HEK293T (cell line): ENCODE data around the gene PAQR8.

Experiments
- CTCF ChIA-PET: fragments of 350-600 bp; formaldehyde crosslinking; extraction: SDS; loops from one replicate; lab custom pipeline; 2021; ENCODE audit warnings: antibody characterized with exemption, inconsistent platforms; lab: Yijun Ruan, JAX
- POLR2A ChIA-PET: fragments of 350-600 bp; formaldehyde crosslinking; extraction: SDS; loops from one replicate; lab custom pipeline; 2020; ENCODE audit warnings: antibody characterized with exemption, inconsistent platforms; lab: Yijun Ruan, JAX
- DNase-seq: peaks from one replicate; pipeline ENCODE4 v3.0.0; 2012; ENCODE audit warnings: mixed read lengths; ENCODE audit errors: extremely low spot score
- ARNT ChIP-seq: fragments of 450-650 bp; IDR thresholded peaks from 2 replicates; pipeline ENCODE4 v1.6.1; 2017; ENCODE audit warnings: mild to moderate bottlenecking
- BHLHE40 ChIP-seq: fragments of 450-650 bp; IDR thresholded peaks from 2 replicates; pipeline ENCODE4 v1.6.1; 2016; ENCODE audit warnings: mild to moderate bottlenecking, moderate library complexity, borderline replicate concordance
- CTBP1 ChIP-seq: fragments of 450-650 bp; IDR thresholded peaks from 2 replicates; pipeline ENCODE4 v1.6.1; 2016; ENCODE audit warnings: borderline replicate concordance
- ELF4 ChIP-seq: fragments of 450-650 bp; IDR thresholded peaks from 2 replicates; pipeline ENCODE4 v1.6.1; 2017; ENCODE audit warnings: antibody characterized with exemption
- FOXA1 ChIP-seq: fragments of 450-650 bp; IDR thresholded peaks from 2 replicates; pipeline ENCODE4 v1.6.1; 2016; ENCODE audit warnings: mild to moderate bottlenecking
- FOXK2 ChIP-seq: fragments of 450-650 bp; IDR thresholded peaks from 2 replicates; pipeline ENCODE4 v1.6.1; 2016; ENCODE audit warnings: mild to moderate bottlenecking
- FOXM1 ChIP-seq: fragments of 450-650 bp; IDR thresholded peaks from 2 replicates; pipeline ENCODE4 v1.6.1; 2017; ENCODE audit warnings: mild to moderate bottlenecking, borderline replicate concordance
- HDGF ChIP-seq: fragments of 450-650 bp; IDR thresholded peaks from 2 replicates; pipeline ENCODE4 v1.6.1; 2017; ENCODE audit warnings: antibody characterized with exemption, borderline replicate concordance
- L3MBTL2 ChIP-seq: fragments of 450-650 bp; conservative IDR thresholded peaks from 2 replicates; pipeline ENCODE4 v1.6.1; 2016; ENCODE audit warnings: mild to moderate bottlenecking
- LEF1 ChIP-seq: fragments of 450-650 bp; IDR thresholded peaks from 2 replicates; pipeline ENCODE4 v1.6.1; 2017; ENCODE audit warnings: mild to moderate bottlenecking, borderline replicate concordance
- NFRKB ChIP-seq: fragments of 450-650 bp; IDR thresholded peaks from 2 replicates; pipeline ENCODE4 v1.6.1; 2016; ENCODE audit warnings: mild to moderate bottlenecking, moderate library complexity
- SP1 ChIP-seq: fragments of 450-650 bp; IDR thresholded peaks from 2 replicates; pipeline ENCODE4 v1.6.1; 2017
- SUZ12 ChIP-seq: fragments of 450-650 bp; IDR thresholded peaks from 2 replicates; pipeline ENCODE4 v1.6.1; 2016; ENCODE audit warnings: mild to moderate bottlenecking
- TARDBP ChIP-seq: fragments of 450-650 bp; IDR thresholded peaks from 2 replicates; pipeline ENCODE4 v1.6.1; 2016
- ZNF384 ChIP-seq: fragments of 450-650 bp; IDR thresholded peaks from 2 replicates; pipeline ENCODE4 v1.6.1; 2016
- TF ChIP-seq, protein P1 (sequence below): fragments of 450-650 bp; IDR thresholded peaks from 2 replicates; pipeline ENCODE4 v1.6.1; 2016

PAQR8 gene

GRCh38 chr6:52324189-52324588, 37.8 kb upstream of the PAQR8 start:
- no peak for DNase-seq
- TF ChIP-seq FOXM1 (no peak), HDGF (no peak), TARDBP (no peak), BHLHE40 (no peak), NFRKB (no peak), FOXA1 (no peak), ELF4 (no peak), ZNF384 (no peak), ARNT (no peak), CTBP1 (no peak), SP1 (no peak), L3MBTL2 (no peak), SUZ12 (no peak), LEF1 (no peak), FOXK2 (no peak)
- TF ChIP-seq, protein P1, sequence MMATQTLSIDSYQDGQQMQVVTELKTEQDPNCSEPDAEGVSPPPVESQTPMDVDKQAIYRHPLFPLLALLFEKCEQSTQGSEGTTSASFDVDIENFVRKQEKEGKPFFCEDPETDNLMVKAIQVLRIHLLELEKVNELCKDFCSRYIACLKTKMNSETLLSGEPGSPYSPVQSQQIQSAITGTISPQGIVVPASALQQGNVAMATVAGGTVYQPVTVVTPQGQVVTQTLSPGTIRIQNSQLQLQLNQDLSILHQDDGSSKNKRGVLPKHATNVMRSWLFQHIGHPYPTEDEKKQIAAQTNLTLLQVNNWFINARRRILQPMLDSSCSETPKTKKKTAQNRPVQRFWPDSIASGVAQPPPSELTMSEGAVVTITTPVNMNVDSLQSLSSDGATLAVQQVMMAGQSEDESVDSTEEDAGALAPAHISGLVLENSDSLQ, result no peak
- ChIA-PET CTCF (no interaction called here), POLR2A (no interaction called here)

DNA sequence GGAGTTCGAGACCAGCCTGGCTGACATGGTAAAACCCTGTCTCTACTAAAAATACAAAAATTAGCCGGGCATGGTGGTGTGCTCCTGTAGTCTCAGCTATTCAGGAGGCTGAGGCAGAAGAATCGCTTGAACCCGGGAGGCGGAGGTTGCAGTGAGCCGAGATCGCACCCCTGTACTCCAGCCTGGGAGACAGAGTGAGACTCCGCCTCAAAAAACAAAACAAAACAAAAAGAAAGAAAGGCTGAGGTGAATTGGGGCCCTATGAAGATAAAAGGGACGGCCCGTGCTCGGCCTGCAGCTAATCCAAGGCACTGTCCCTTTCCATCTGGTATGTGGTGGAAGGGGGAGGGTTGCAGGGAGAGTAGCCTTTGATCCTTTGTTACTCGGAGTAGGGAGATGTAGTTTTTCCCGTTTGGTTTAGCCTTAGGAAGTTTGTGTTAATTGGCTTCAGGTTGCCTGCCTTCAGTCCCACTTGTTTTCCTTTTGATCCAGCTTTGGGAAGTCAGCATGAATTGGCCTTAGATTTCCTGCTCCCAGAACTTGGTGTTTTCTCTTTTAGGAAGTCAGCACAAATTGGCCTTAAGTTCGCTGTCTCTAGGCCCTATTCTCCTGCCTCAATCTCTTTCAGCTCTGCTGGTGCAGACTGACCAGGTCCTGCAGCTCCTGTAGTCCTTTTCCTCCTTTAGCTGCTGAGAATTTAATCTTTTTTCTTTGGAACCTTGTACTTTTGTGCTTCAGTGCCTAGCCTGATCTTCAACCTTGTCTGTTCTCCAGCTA, 36.1 kb upstream of the PAQR8 start:
- no peak for DNase-seq
- TF ChIP-seq LEF1 (no peak), L3MBTL2 (no peak), FOXM1 (no peak), ARNT (no peak), ZNF384 (no peak), SUZ12 (no peak), FOXK2 (no peak), NFRKB (no peak), HDGF (no peak), SP1 (no peak), ELF4 (no peak), TARDBP (no peak), BHLHE40 (no peak), CTBP1 (no peak), FOXA1 (no peak)
- TF ChIP-seq, protein P1, result no peak
- CTCF ChIA-PET, result interaction anchor here (0.7 kb wide), 2 partner anchors 40 to 49 kb away, joined by 3 to 4 read pairs; no protein-coding TSS in a partner anchor
- POLR2A ChIA-PET, result no interaction called here

GRCh38 chr6:52326540-52327364, 35.2 kb upstream of the PAQR8 start:
- POLR2A ChIA-PET, result no interaction called here
- CTCF ChIA-PET, result interaction anchor here (0.7 kb wide), 1 partner anchor 41 kb away, joined by 4 read pairs; no protein-coding TSS in a partner anchor
- DNase-seq, result no peak

DNA sequence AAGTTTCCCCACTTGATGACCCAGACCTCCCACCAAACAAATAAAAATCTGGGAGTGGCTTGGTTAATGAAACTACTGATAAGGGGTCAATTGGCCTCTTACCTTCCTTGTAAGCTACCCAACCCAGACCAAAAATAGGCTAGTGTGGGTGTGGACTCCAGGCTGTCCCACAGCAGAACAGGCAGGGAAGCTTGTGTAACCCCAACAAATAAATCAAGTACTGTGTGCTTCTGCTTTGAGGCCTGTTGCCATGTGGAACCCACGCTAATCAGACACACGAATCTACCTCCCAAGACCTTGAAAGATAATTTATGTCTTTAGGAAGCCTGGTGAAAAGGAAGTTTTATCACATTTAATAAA, 33.7 kb upstream of the PAQR8 start:
- DNase-seq, result no peak
- CTCF ChIA-PET, result no interaction called here
- POLR2A ChIA-PET, result interaction anchor here (0.6 to 1.1 kb wide), 2 partner anchors 34 to 44 kb away, joined by 3 to 4 read pairs; partner anchors contain the start of genes MCM3 and PAQR8
- TF ChIP-seq L3MBTL2, result no peak
- no peak for TF ChIP-seq HDGF
- no peak for TF ChIP-seq ZNF384

More at GRCh38 chr6:52326540-52327364, 35.2 kb upstream of the PAQR8 start:
- TF ChIP-seq TARDBP (no peak), LEF1 (no peak), ELF4 (no peak), NFRKB (no peak)

- POLR2A ChIA-PET, result interaction anchor here (1.1 kb wide), 1 partner anchor 44 kb away, joined by 4 read pairs; the partner anchor contains the start of gene MCM3
- TF ChIP-seq FOXA1, result no peak
- no peak for TF ChIP-seq FOXK2
- TF ChIP-seq HDGF, result no peak
- TF ChIP-seq FOXM1, result no peak
- no peak for TF ChIP-seq ZNF384
- TF ChIP-seq SP1, result no peak
- TF ChIP-seq L3MBTL2, result no peak
- no peak for TF ChIP-seq SUZ12
- TF ChIP-seq ELF4, result no peak
- TF ChIP-seq BHLHE40, result no peak
- no peak for TF ChIP-seq NFRKB
- no peak for DNase-seq
- CTCF ChIA-PET, result no interaction called here
Measured at GRCh38 chr6:52328729-52329128, 33.2 kb upstream of the PAQR8 start.

DNA sequence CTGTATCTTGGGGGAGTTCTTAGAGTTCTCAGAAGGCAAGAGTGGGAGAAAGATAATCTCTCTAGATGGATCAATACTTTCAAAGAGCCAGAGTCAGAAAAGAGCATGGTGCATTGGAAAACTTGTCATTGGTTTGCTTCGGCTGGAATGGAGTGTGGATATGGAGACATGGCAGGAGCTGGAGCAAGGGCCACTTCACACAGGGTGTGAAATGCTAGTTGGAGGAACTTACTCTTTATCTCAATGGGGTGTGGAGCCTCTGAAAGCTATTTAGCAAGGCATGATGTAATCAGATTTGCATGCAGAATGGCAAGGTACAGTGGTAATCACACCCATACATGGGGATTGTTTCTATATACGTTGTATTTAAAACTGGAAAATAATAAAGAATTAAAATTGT, 31.5 kb upstream of the PAQR8 start:
- TF ChIP-seq LEF1 (no peak), SP1 (no peak), ARNT (no peak), L3MBTL2 (no peak), SUZ12 (no peak), NFRKB (no peak), FOXK2 (no peak), HDGF (no peak), CTBP1 (no peak), TARDBP (no peak), ELF4 (no peak), BHLHE40 (no peak), ZNF384 (no peak)
- TF ChIP-seq, protein P1, result no peak
- POLR2A ChIA-PET, result no interaction called here
- CTCF ChIA-PET, result no interaction called here
- DNase-seq, result no peak
